CD4-positive, alpha-beta T cell treated with Interleukin-6 for 4 hours (primary cell): ENCODE measurements around the gene CDC5L.

ENCODE experiments used
- DNase-seq: peaks from one replicate; pipeline ENCODE4 v3.0.0-alpha.2; 2020; ENCODE audit warnings: mixed read lengths

Gene CDC5L

GRCh38 chr6:44456070-44456965 lies 68.8 kb downstream of the CDC5L start:
- peak; percentile 53 for DNase-seq

DNA sequence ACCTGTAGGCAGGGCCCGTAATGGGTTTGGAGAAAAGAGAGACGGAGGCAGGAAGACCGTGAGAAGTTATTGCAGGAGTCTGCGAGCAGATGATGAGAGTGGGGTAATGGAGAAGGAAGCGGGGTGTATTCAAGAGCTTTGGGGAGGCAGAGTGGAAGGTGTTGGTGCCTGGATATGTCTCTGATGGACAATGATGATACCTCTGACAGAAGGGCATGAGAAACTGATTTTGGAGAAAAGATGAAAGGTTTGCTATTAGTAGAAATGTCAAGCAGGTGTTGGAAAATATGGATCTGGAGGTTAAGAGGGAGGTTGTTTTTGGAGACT lies 69.4 kb downstream of the CDC5L start:
- DNase-seq, result no peak

GRCh38 chr6:44457596-44457995 lies 70.1 kb downstream of the CDC5L start:
- DNase-seq, result no peak

- DNase-seq, result no peak
Observed at GRCh38 chr6:44458551-44458950, 71.0 kb downstream of the CDC5L start.

DNA sequence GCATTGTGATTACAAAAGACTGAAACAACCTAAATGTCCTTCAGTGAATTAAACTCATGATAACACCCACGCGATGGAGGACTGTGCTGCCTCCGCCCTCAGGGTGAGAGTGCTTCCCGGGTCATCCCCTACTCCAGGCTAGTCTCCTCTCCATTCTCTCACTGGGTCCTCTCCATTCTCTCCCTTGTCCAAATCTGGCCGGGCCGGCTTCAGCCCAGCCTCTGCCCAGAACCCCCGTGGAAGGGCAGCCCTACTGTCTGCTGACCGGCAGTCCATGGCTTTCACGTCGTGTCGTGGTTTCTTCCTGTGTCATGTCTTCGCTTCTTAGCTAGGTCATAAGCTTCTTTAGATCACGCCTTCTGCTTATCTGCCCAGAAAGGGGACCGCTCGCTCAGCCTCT lies 74.8 kb downstream of the CDC5L start:
- DNase-seq, result no peak

DNA sequence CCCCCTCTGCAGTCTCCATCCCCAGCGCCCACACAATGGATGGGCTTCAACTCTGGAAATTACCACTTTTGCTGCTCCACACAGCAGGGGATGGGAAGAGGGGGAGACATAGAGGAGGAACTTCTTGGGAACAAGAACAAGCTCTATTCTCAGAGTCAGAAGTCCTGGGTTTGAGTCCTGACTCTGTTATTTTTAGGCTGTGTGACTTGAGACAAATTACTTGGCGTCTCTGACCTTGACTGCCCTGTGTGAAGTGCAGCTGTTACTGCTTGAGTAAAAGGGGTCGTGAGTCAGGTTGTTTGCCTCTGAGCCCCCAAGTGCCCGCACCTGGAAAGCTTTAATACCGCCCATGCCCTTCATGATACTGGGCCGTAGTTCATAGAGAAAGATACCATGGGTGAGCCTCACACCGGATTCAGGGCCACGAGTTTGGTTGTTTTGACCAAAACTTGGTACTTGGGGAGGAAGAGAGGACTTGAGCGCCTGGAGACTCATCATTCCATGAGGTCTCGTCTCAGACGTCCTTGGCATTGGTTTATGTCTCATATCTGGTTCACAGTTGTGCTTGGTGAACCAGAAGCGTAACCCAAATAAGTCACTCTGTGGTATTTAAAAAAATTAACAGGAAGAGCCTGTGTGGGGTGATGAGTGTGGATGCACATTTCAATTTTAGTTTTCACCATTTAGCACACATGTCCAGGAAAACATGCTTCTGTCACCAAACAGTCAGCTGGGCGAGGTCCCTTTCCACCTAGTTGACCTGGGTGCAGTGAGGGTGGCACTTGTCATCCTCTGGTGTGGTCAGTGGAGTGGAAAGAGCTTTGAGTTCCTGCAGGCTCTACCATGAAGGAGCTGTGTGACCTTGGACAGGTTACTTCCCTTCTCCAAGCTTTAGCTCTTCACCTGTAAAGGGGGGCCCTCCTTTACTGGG lies 75.6 kb downstream of the CDC5L start:
- no peak for DNase-seq

DNA sequence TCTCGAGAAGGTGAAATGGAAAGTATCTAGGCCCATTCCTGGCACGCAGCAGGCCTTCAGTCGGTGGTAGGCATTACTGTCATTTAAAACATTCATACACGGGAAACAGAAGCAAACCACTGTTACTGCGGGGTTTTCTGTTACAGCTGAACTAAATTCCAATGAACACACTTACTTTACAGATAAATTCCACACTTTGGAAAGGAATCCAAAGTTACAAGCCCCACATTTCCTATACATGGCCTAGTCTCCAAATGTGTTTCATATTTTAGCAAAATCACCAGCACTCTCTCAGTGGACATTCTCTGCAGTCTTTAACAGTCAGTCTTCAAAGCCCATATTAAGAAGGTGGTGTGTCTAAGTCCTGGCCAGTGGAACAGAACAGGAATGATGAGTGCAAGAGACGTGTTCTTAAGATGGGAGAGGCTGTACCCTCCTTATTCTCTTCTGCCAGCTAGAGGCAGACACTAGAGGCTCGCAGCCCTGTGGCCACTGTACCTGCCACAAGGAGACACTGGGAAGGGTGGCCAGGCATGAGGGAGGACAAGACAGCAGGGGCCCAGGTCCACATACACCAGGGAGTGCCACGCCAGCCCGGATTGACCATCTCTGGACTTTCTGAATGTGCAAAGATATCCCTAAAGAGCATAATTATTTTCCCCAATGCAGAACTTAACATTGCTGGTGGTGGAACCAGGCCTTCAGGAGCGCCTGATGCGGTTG lies 76.4 kb downstream of the CDC5L start:
- no peak for DNase-seq

GRCh38 chr6:44464527-44465310 lies 77.2 kb downstream of the CDC5L start:
- no peak for DNase-seq

- DNase-seq, result no peak
Observed at GRCh38 chr6:44466955-44467354, 79.4 kb downstream of the CDC5L start.

GRCh38 chr6:44468835-44469234 lies 81.3 kb downstream of the CDC5L start:
- no peak for DNase-seq

DNA sequence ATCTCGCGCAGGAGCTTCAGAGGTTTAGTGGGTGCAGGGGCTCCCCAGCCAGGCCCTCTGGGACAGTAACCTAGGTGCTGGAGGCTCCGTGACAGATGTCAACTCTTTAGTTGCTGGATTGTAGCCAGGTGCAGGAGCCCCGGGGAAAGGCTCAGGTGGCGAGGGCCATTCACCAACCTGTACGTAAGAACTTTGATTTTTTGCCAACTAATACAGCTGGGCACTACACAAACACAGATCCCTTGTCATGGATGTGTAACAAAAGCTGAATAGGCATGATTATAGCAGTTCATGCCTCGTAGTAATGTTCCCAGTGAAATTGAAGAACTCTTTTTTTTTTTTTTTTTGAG lies 82.6 kb downstream of the CDC5L start:
- DNase-seq, result no peak

- DNase-seq, result no peak
Observed at GRCh38 chr6:44470746-44471145, 83.2 kb downstream of the CDC5L start.

DNA sequence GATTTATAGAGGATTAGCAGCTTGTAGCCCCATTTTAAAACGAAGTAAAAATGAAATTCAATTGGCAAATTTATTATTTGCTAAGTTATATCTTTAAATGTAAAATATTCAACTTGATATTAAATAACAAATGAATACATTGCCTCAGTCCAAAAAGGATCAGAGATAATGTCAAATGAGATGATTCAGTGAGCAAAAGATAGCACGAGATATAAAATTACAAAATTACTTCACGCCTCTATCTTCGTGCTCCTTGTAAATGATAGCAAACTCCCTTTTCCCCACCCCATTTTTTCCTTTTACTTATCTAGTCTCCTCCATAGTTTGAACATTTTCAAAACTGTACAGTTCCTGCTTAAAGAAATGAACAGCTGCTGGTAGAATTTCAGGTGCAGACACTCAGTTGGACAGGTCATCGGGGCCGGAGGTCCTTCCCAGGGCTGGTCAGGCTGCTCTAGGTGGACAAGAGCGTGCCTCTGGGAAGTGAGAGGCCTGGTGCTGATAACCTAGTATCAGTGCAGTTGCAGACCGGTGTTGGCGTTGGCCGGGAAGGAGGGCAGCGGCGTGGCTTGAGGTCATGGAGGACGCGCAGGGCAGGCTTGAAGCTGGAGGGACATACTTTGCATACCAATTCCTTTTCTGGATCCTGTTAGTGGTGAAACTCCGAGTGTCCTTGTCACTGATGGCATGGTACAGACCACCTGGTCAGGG lies 83.9 kb downstream of the CDC5L start:
- DNase-seq, result no peak

- DNase-seq, result no peak
Observed at GRCh38 chr6:44472250-44472945, 84.9 kb downstream of the CDC5L start.

GRCh38 chr6:44473393-44474189 lies 86.1 kb downstream of the CDC5L start:
- DNase-seq, result no peak

DNA sequence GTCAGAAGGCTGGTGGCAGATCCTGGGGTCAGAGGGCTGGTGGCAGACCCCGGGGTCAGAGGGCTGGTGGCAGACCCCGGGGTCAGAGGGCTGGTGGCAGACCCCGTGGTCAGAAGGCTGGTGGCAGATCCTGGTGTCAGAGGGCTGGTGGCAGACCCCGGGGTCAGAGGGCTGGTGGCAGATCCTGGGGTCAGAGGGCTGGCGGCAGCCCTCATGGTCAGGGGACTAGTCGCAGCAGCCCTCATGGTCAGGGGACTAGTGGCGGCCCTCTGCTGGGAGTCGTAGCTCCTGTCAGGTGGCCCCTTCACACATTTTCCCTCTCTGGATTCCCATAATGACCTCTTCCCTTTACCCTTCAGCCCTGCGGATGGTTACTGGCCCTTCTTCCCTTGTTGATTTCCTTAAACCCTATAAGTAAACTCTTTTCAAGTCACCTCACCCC lies 86.7 kb downstream of the CDC5L start:
- DNase-seq, result no peak

GRCh38 chr6:44474643-44475042 lies 87.1 kb downstream of the CDC5L start:
- no peak for DNase-seq

GRCh38 chr6:44475417-44475778 lies 87.9 kb downstream of the CDC5L start:
- DNase-seq, result no peak

- peak; percentile 68 for DNase-seq
Observed at GRCh38 chr6:44475779-44476434, 88.4 kb downstream of the CDC5L start.

- no peak for DNase-seq
Observed at GRCh38 chr6:44476849-44477248, 89.3 kb downstream of the CDC5L start.
